Osteoblast (primary cell): ENCODE results near the gene CHD9. TPM values are rescaled to one million over a fixed set of nuclear protein-coding genes. Genes with fewer than 3 reads are reported as not detected.
A peak's percentile ranks its signal among the peaks of the same experiment; 100 is the strongest.

ENCODE experiments used
- DNase-seq: peaks from one replicate; pipeline ENCODE4 v3.0.0; 2011; ENCODE audit warnings: low spot score, mixed read lengths; ENCODE audit not compliant: insufficient read length; ENCODE audit errors: missing footprints
- H2AFZ ChIP-seq: 2 replicates; pipeline ENCODE4 v1.6.0; 2011; ENCODE audit warnings: mild to moderate bottlenecking, low read length
- H3K27ac ChIP-seq: 2 replicates; pipeline ENCODE4 v1.5.1; 2011; ENCODE audit warnings: mild to moderate bottlenecking, low read depth, low read length, moderate library complexity
- H3K27me3 ChIP-seq: 2 replicates; pipeline ENCODE4 v1.6.0; 2012; ENCODE audit warnings: mild to moderate bottlenecking, control low read depth, inconsistent platforms, low read length, moderate library complexity; ENCODE audit not compliant: insufficient read depth
- H3K36me3 ChIP-seq: 2 replicates; pipeline ENCODE4 v1.5.1; 2011; ENCODE audit warnings: mild to moderate bottlenecking, low read length, control low read depth, moderate library complexity; ENCODE audit not compliant: insufficient read depth
- H3K4me1 ChIP-seq: 2 replicates; pipeline ENCODE4 v1.5.1; 2011; ENCODE audit warnings: mild to moderate bottlenecking, low read length, control low read depth, moderate library complexity; ENCODE audit not compliant: insufficient read depth
- H3K4me2 ChIP-seq: 2 replicates; pipeline ENCODE4 v1.6.0; 2011; ENCODE audit warnings: mild to moderate bottlenecking, low read length; ENCODE audit not compliant: insufficient read depth
- H3K4me3 ChIP-seq: fragments of 200-600 bp; sonication (generic); 3 replicates; pipeline ENCODE4 v1.5.1; 2012; ENCODE audit warnings: mild to moderate bottlenecking, low read length, inconsistent platforms; ENCODE audit not compliant: insufficient read depth
- H3K79me2 ChIP-seq: 2 replicates; pipeline ENCODE4 v1.6.0; 2012; ENCODE audit warnings: mild to moderate bottlenecking, low read length, control low read depth, inconsistent platforms; ENCODE audit not compliant: insufficient read depth
- H3K9me3 ChIP-seq: 2 replicates; pipeline ENCODE4 v1.5.1; 2011; ENCODE audit warnings: low read depth, low read length, control low read depth
- H4K20me1 ChIP-seq: 2 replicates; pipeline ENCODE4 v1.6.0; 2012; ENCODE audit warnings: mild to moderate bottlenecking, low read length, control low read depth; ENCODE audit not compliant: insufficient read depth
- CTCF ChIP-seq: IDR thresholded peaks from 2 replicates; pipeline ENCODE4 v1.5.1; 2011; ENCODE audit warnings: mild to moderate bottlenecking, low read depth, low read length, moderate library complexity; ENCODE audit errors: extremely low read depth
- total RNA-seq: library from RNA; depleted of rRNA; stranded (reverse); fragments of >200 nt; gene quantifications from 2 replicates; pipeline ENCODE4 v1.2.3, GENCODE V29; 2012

CHD9 gene
- total RNA-seq, 1 donor, result 83.6 TPM

GRCh38 chr16:53131363-53132071 is 76.7 kb downstream of the CHD9 start:
- peak overlapping the region; percentile 86 for H3K4me3 ChIP-seq
- H3K27me3 ChIP-seq, result no peaks in the 10 kb centered on the region
- H3K9me3 ChIP-seq, result no peaks in the 10 kb centered on the region
- H3K79me2 ChIP-seq, result peaks cover 58% of the 10 kb centered on the region
- no peaks in the 10 kb centered on the region for H3K36me3 ChIP-seq
- peaks cover 6% of the 10 kb centered on the region for H4K20me1 ChIP-seq
- H3K4me1 ChIP-seq, result peaks cover 25% of the 10 kb centered on the region
- no peak for TF ChIP-seq CTCF
- peak overlapping the region; percentile 36 for H2AFZ ChIP-seq
- peak overlapping the region; percentile 77 for H3K4me2 ChIP-seq
- H3K27ac ChIP-seq, result peak overlapping the region; percentile 77
- DNase-seq, result peak; percentile 93

DNA sequence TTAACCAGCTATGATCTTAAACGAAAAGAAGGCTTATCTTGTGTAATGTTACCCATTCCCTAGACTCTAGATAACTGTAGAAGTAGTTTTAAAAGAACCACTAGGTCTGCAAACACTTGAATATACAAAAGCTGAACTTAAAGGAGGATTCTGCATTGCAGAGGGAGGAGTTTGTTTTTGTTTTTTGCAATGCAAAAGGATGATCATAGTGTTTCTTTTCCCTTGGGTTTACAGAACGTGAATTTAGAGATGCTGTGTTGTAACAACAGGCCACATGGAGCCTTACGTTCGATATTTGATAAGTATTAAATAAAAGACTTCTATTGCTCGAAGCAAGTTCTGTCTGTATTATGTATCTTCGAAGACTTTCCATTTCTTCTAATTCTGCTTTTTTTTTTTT is 77.6 kb downstream of the CHD9 start:
- H3K4me2 ChIP-seq, result peak overlapping the region; percentile 77
- H4K20me1 ChIP-seq, result peaks cover 6% of the 10 kb centered on the region
- H3K27ac ChIP-seq, result peak overlapping the region; percentile 77
- H3K36me3 ChIP-seq, result no peaks in the 10 kb centered on the region
- no peaks in the 10 kb centered on the region for H3K9me3 ChIP-seq
- no peaks in the 10 kb centered on the region for H3K27me3 ChIP-seq
- no peak overlapping the region for H2AFZ ChIP-seq
- no peak for TF ChIP-seq CTCF
- H3K4me1 ChIP-seq, result peaks cover 27% of the 10 kb centered on the region
- peaks cover 63% of the 10 kb centered on the region for H3K79me2 ChIP-seq
- H3K4me3 ChIP-seq, result peak overlapping the region; percentile 86
- peak; percentile 42 for DNase-seq

- no peak overlapping the region for H3K4me2 ChIP-seq
- peak overlapping the region; percentile 32 for H3K27ac ChIP-seq
- no peaks in the 10 kb centered on the region for H3K36me3 ChIP-seq
- peaks cover 85% of the 10 kb centered on the region for H3K79me2 ChIP-seq
- H3K4me3 ChIP-seq, result no peak overlapping the region
- no peak for DNase-seq
- TF ChIP-seq CTCF, result no peak
- no peaks in the 10 kb centered on the region for H3K9me3 ChIP-seq
- H2AFZ ChIP-seq, result no peak overlapping the region
- H4K20me1 ChIP-seq, result peaks cover 11% of the 10 kb centered on the region
- H3K4me1 ChIP-seq, result peaks cover 9% of the 10 kb centered on the region
- no peaks in the 10 kb centered on the region for H3K27me3 ChIP-seq
These were observed 80.5 kb downstream of the CHD9 start for GRCh38 chr16:53135329-53135728.

GRCh38 chr16:53142823-53143568 is 88.2 kb downstream of the CHD9 start:
- Histone ChIP-seq H3K9me3 (no peaks in the 10 kb centered on the region), H3K27ac (no peak overlapping the region), H3K4me1 (no peaks in the 10 kb centered on the region), H3K4me2 (no peak overlapping the region), H3K79me2 (peaks cover 85% of the 10 kb centered on the region), H3K36me3 (no peaks in the 10 kb centered on the region), H3K27me3 (no peaks in the 10 kb centered on the region), H3K4me3 (no peak overlapping the region), H2AFZ (no peak overlapping the region), H4K20me1 (peaks cover 4% of the 10 kb centered on the region)
- no peak for TF ChIP-seq CTCF
- DNase-seq, result no peak
